LNCAP (cell line): Measurements from ENCODE around the gene SCN5A.

Experiments
- CTCF ChIP-seq: fragments of 450-650 bp; IDR thresholded peaks from 2 replicates; pipeline ENCODE4 v1.5.1; 2017; ENCODE audit warnings: mild to moderate bottlenecking

The SCN5A gene

GRCh38 chr3:38507120-38507519 lies 142.4 kb downstream of the SCN5A start:
- TF ChIP-seq CTCF: no peak

GRCh38 chr3:38500688-38501417 lies 148.6 kb downstream of the SCN5A start:
- no peak for TF ChIP-seq CTCF
